Lung (tissue), 12 donors: ENCODE results near the gene MSX1. TPM values are rescaled to one million over a fixed set of nuclear protein-coding genes. Genes with fewer than 3 reads are reported as not detected.

Experiments
- ATAC-seq: fragments of 200-7000 bp; cut with Tn5 transposase; one replicate; pipeline ENCODE4 v1.9.1; 2020; ENCODE audit warnings: moderate number of reproducible peaks; ENCODE audit not compliant: insufficient read depth, low FRiP score
- DNase-seq, 3 donors: peaks; one replicate each; pipeline ENCODE4 v3.0.0-alpha.2; 2013 to 2017
- H3K27ac ChIP-seq, 2 donors: one replicate each; pipeline ENCODE4 v1.5.1; 2013; ENCODE audit warnings: mild to moderate bottlenecking in 2 of 2, moderate library complexity in 2 of 2, control low read depth in 1 of 2, inconsistent platforms in 1 of 2, low read depth in 1 of 2, low read length in 1 of 2
- H3K27me3 ChIP-seq, 3 donors: one replicate each; pipeline ENCODE4 v1.5.1; 2013; ENCODE audit warnings: low read length in 2 of 3; ENCODE audit not compliant: control insufficient read depth in 3 of 3, insufficient read depth in 3 of 3
- H3K36me3 ChIP-seq, 4 donors: one replicate each; pipeline ENCODE4 v1.5.1; 2013; ENCODE audit warnings: low read length in 4 of 4, mild to moderate bottlenecking in 1 of 4, moderate library complexity in 1 of 4; ENCODE audit not compliant: control insufficient read depth in 4 of 4, insufficient read depth in 4 of 4
- H3K4me1 ChIP-seq, 5 donors: one replicate each; pipeline ENCODE4 v1.5.1; 2013; ENCODE audit warnings: low read length in 5 of 5, mild to moderate bottlenecking in 2 of 5, moderate library complexity in 1 of 5; ENCODE audit not compliant: control insufficient read depth in 5 of 5, insufficient read depth in 5 of 5
- H3K4me3 ChIP-seq: one replicate; pipeline ENCODE4 v1.5.1; 2013; ENCODE audit warnings: mild to moderate bottlenecking, control low read depth, moderate library complexity
- H3K9ac ChIP-seq, 2 donors: one replicate each; pipeline ENCODE4 v1.5.1; 2013; ENCODE audit warnings: low read length in 2 of 2, control low read depth in 1 of 2; ENCODE audit not compliant: insufficient read depth in 1 of 2
- H3K9me3 ChIP-seq, 4 donors: one replicate each; pipeline ENCODE4 v1.5.1; 2013; ENCODE audit warnings: low read length in 3 of 4, mild to moderate bottlenecking in 1 of 4, moderate library complexity in 1 of 4; ENCODE audit not compliant: control insufficient read depth in 4 of 4, insufficient read depth in 3 of 4
- CTCF ChIP-seq: IDR thresholded peaks from 2 replicates; pipeline ENCODE4 v1.5.1; 2012; ENCODE audit warnings: mild to moderate bottlenecking; ENCODE audit errors: control extremely low read depth, extremely low read depth
- WGBS, 2 donors: extraction: QIAGEN DNeasy Blood & Tissue Kit; methylation state at CpG; one replicate each; pipeline ENCODE4 v1.1.7; 2013; 5-methylcytosine and 5-hydroxymethylcytosine counted together
- polyA plus RNA-seq, 2 donors: library from polyadenylated mRNA; stranded (reverse); fragments of 200-250 nt; gene quantifications; one replicate each; pipeline ENCODE4 v1.2.1, GENCODE V29; 2013
- total RNA-seq, 2 donors: library from RNA; depleted of rRNA in 1 of 2; stranded (reverse); fragments of >200 nt in 1 of 2; gene quantifications; one replicate each; pipeline ENCODE4 v1.2.1, GENCODE V29; 2014 to 2021
- donor health status: control.
- donor health status: control.
- donor health status: Bipolar disorder and iron deficiency.
- donor health status: healthy.
- donor health status: DM: yes; HTN: yes; CAD: no.

MSX1 gene
- total and polyA plus RNA-seq, 4 donors, result 0.82 to 4.0 (median 2.8) TPM

DNA sequence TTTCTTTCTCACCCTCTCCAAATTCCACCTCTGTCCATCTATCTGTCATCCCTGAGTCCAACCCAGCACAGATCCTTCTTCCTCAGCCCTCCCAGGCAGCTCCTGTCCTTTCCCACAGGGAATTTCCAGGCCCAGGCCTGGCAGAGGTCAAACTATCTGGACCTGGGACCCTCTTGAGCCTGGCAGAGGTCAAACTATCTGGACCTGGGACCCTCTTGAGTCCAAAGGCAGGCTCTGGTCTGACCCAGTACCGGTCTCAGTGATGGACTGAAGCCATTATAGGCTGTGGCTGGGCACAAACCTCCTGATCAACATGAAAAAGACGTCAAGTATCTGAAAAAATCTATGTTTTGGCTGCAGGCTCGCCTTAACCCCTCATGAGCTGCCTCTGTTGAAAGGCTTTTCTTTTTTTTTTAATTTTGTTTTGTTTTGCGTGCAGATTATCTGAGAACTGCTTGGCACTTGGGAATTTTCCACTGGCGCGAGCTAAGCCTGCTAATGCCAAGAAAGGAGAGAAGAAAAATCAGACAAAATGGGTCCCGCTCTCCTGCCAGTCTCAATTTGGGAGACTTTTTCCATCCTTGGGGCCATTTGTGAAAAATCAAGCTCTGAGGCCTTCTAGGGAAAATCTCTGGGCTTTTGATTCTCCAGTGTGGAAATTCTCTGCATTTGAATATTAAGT lies 31.2 kb downstream of the MSX1 start:
- Histone ChIP-seq H3K9me3 (no peaks in the 10 kb centered on the region), H3K4me1 (peaks cover 0 to 9% (median 0%) of the 10 kb centered on the region in 5 donors), H3K4me3 (no peak overlapping the region), H3K36me3 (no peaks in the 10 kb centered on the region), H3K27me3 (peaks cover 3 to 23% (median 5%) of the 10 kb centered on the region in 3 donors), H3K27ac (no peak overlapping the region), H3K9ac (no peak overlapping the region)
- WGBS, 2 donors, result 77 to 79% methylated on average over 7 of the region's 7 CpGs
- peak; percentile 40 to 73 (median 60) for DNase-seq
- no peak for ATAC-seq
- no peak for TF ChIP-seq CTCF

DNA sequence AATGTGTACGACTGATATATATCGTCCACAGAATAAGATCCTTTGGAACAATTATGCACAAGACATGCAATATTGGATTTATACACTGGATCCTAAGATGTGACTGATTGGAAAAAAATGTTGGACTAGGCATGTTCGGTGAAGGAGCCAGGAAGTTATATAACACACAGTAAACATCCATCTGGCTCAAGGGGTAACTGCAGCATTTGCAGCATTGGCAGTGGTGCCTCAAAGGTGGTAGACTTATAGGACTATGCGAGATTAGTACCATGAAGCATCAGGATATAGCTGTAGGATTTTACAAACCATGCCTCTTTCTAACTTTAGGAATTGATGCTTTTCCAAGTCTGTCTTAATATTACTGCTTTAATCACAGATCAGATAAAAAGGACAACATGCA lies 34.3 kb downstream of the MSX1 start:
- Histone ChIP-seq H3K9me3 (no peaks in the 10 kb centered on the region), H3K4me1 (peaks cover 0 to 9% (median 0%) of the 10 kb centered on the region in 5 donors), H3K27me3 (peaks cover 0 to 6% (median 5%) of the 10 kb centered on the region in 3 donors), H3K27ac (no peak overlapping the region), H3K9ac (no peak overlapping the region), H3K4me3 (no peak overlapping the region), H3K36me3 (no peaks in the 10 kb centered on the region)
- no peak for ATAC-seq
- WGBS, 2 donors, result 80 to 88% methylated on average over 4 of the region's 4 CpGs
- TF ChIP-seq CTCF, result no peak
- no peak for DNase-seq

DNA sequence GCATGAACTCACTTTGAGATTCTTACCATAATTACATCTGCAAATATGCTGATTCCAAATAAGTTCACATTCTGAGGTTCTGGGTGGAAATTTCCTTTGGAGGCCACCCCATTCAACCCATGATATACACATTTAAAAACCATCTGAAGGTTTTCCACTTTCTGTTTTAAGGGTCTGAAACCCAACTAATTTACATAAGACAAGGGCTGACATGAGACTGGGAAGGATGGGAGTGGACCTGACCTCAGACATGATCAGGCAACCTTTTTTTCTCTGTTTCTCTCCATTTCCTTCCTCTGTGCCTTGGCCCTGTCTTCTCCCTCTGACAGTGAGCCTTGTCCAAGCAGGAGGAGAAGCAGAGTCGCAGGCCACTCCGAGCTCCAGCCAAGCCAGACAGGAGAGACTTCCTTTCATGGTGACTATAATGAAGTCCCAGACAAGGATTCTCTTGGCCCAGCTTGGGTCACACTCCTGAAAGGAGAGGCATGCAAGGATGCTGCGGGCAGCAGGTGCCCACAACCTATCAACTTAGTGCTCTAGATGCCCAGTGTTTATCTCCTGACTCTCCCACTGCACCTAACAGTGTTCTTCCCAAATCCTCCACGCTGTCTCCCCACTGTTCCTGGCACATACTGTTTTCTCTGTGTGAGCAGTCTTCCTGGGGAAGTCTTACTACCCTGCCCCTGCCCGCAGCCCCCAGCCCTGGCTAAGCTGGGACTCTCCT lies 39.9 kb downstream of the MSX1 start:
- no peak for TF ChIP-seq CTCF
- Histone ChIP-seq H3K36me3 (no peaks in the 10 kb centered on the region), H3K4me3 (no peak overlapping the region), H3K27me3 (peaks cover 2 to 11% (median 4%) of the 10 kb centered on the region in 3 donors), H3K9me3 (peaks cover 0 to 4% (median 0%) of the 10 kb centered on the region in 4 donors), H3K9ac (no peak overlapping the region), H3K4me1 (no peaks in the 10 kb centered on the region), H3K27ac (no peak overlapping the region)
- ATAC-seq, result no peak
- 78 to 93% methylated on average over 5 of the region's 5 CpGs for WGBS, 2 donors
- no peak for DNase-seq
